Breast epithelium (tissue), 4 donors: ENCODE data around the gene CACNA2D3. TPM values are rescaled to one million over a fixed set of nuclear protein-coding genes. Genes with fewer than 3 reads are reported as not detected.
"Not testable (repeated sequence)": the region's sequence is repeated elsewhere in the genome, so short reads cannot be mapped to it uniquely, and the experiment has no call there.

Source experiments
- DNase-seq, 2 donors: peaks; one replicate each; pipeline ENCODE4 v3.0.0-alpha.2; 2019; ENCODE audit warnings: low spot score in 2 of 2
- H3K27ac ChIP-seq, 2 donors: fragments of 200-600 bp; sonication (generic) in 1 of 2; one replicate each; pipeline ENCODE4 v1.5.1; 2016 to 2019; ENCODE audit warnings: mild to moderate bottlenecking in 1 of 2
- H3K27me3 ChIP-seq, 2 donors: fragments of 200-600 bp; sonication (generic) in 1 of 2; one replicate each; pipeline versions ENCODE4 v1.5.1 to v1.6.0; 2017 to 2019; ENCODE audit warnings: control low read depth in 1 of 2, mild to moderate bottlenecking in 1 of 2
- H3K36me3 ChIP-seq: fragments of 200-600 bp; one replicate; pipeline ENCODE4 v1.5.1; 2019
- H3K4me1 ChIP-seq, 2 donors: fragments of 200-600 bp; sonication (generic); one replicate each; pipeline ENCODE4 v1.5.1; 2016 to 2019; ENCODE audit warnings: control low read depth in 1 of 2
- H3K4me3 ChIP-seq, 3 donors: fragments of 200-600 bp; sonication (generic); 1 replicate in 2 of 3; 2 replicates in 1 of 3; pipeline ENCODE4 v1.5.1; 2016 to 2019; ENCODE audit warnings: mild to moderate bottlenecking in 3 of 3, moderate library complexity in 2 of 3
- H3K9me3 ChIP-seq, 2 donors: fragments of 200-600 bp; sonication (generic) in 1 of 2; one replicate each; pipeline ENCODE4 v1.5.1; 2016 to 2019; ENCODE audit warnings: control low read depth in 1 of 2
- POLR2A ChIP-seq: fragments of 450-650 bp; IDR thresholded peaks from one replicate; pipeline ENCODE4 v1.6.1; 2016; ENCODE audit warnings: antibody characterized with exemption, mild to moderate bottlenecking, moderate library complexity
- POLR2AphosphoS5 ChIP-seq, 3 donors: sonication (generic); formaldehyde crosslinking; IDR thresholded peaks; one replicate each; pipeline ENCODE4 v1.6.1; 2017; ENCODE audit warnings: antibody characterized with exemption in 3 of 3
- intact Hi-C: fragments of 100-400 bp; cut with DNase I; formaldehyde crosslinking; loops from one replicate; pipeline ENCODE4 v1.15.1; 2023; ENCODE audit warnings: low total_unique reads
- total RNA-seq, 3 donors: library from RNA; depleted of rRNA; stranded (reverse); fragments of >200 nt; gene quantifications; one replicate each; pipeline ENCODE4 v1.1.0, GENCODE V29; 2016
- TF ChIP-seq, protein P1 (sequence below), 3 donors: fragments of 450-650 bp; IDR thresholded peaks; one replicate each; pipeline ENCODE4 v1.5.1; 2016 to 2017; ENCODE audit warnings: antibody characterized with exemption in 3 of 3, mild to moderate bottlenecking in 3 of 3, moderate library complexity in 3 of 3

The CACNA2D3 gene
- total RNA-seq, 3 donors from 2014 or later, result 0.59 to 3.4 (median 2.3) TPM

DNA sequence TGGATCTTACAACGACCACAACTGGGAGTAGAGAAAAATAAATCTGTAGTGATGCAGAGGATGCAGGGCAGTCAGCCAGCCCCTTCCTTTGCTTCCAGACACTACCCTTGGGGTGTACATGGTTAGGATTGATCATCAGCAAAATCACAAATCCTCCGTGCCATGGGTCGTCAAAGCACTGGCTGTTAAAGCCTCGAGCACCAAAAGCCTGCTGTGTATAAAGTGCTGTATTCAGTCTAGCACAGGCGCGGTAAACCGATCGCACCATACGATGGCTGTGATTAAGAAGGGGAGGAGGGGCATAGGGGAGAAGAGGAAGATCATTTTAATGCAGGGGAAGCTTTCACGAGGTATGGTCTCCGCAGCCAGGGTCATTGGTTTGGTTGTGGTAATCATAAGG, 500.3 kb downstream of the CACNA2D3 start:
- intact Hi-C loops, result no loop called here
- H3K27me3 ChIP-seq, result no peaks in the 10 kb centered on the region
- no peaks in the 10 kb centered on the region for H3K36me3 ChIP-seq
- DNase-seq, result no peak
- TF ChIP-seq, protein P1, sequence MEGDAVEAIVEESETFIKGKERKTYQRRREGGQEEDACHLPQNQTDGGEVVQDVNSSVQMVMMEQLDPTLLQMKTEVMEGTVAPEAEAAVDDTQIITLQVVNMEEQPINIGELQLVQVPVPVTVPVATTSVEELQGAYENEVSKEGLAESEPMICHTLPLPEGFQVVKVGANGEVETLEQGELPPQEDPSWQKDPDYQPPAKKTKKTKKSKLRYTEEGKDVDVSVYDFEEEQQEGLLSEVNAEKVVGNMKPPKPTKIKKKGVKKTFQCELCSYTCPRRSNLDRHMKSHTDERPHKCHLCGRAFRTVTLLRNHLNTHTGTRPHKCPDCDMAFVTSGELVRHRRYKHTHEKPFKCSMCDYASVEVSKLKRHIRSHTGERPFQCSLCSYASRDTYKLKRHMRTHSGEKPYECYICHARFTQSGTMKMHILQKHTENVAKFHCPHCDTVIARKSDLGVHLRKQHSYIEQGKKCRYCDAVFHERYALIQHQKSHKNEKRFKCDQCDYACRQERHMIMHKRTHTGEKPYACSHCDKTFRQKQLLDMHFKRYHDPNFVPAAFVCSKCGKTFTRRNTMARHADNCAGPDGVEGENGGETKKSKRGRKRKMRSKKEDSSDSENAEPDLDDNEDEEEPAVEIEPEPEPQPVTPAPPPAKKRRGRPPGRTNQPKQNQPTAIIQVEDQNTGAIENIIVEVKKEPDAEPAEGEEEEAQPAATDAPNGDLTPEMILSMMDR (IDR thresholded peaks at IDR 0.05), result no peak
- TF ChIP-seq POLR2AphosphoS5 (IDR thresholded peaks at IDR 0.05) (no peak), POLR2A (no peak)
- H3K4me1 ChIP-seq, result no peaks in the 10 kb centered on the region
- no peak overlapping the region for H3K4me3 ChIP-seq
- no peaks in the 10 kb centered on the region for H3K9me3 ChIP-seq
- no peak overlapping the region for H3K27ac ChIP-seq

- no peak for DNase-seq
- intact Hi-C loops, result no loop called here
- H3K4me1 ChIP-seq, result no peaks in the 10 kb centered on the region
- TF ChIP-seq POLR2AphosphoS5 (IDR thresholded peaks at IDR 0.05) (no peak), POLR2A (no peak)
- TF ChIP-seq, protein P1 (IDR thresholded peaks at IDR 0.05), result no peak
- no peak overlapping the region for H3K27ac ChIP-seq
- H3K9me3 ChIP-seq, result no peaks in the 10 kb centered on the region
- H3K4me3 ChIP-seq, result no peak overlapping the region
- H3K36me3 ChIP-seq, result no peaks in the 10 kb centered on the region
- H3K27me3 ChIP-seq, result no peaks in the 10 kb centered on the region
Observed at GRCh38 chr3:54625805-54626787, 503.7 kb downstream of the CACNA2D3 start.

GRCh38 chr3:54628888-54629441, 506.6 kb downstream of the CACNA2D3 start:
- Histone ChIP-seq H3K9me3 (no peaks in the 10 kb centered on the region), H3K27me3 (no peaks in the 10 kb centered on the region), H3K4me1 (peaks cover 0 to 2% of the 10 kb centered on the region in 2 donors), H3K27ac (no peak overlapping the region), H3K4me3 (no peak overlapping the region), H3K36me3 (no peaks in the 10 kb centered on the region)
- no peak for DNase-seq
- TF ChIP-seq POLR2A (no peak), POLR2AphosphoS5 (IDR thresholded peaks at IDR 0.05) (no peak)
- TF ChIP-seq, protein P1 (IDR thresholded peaks at IDR 0.05), result no peak
- intact Hi-C loops, result no loop called here

DNA sequence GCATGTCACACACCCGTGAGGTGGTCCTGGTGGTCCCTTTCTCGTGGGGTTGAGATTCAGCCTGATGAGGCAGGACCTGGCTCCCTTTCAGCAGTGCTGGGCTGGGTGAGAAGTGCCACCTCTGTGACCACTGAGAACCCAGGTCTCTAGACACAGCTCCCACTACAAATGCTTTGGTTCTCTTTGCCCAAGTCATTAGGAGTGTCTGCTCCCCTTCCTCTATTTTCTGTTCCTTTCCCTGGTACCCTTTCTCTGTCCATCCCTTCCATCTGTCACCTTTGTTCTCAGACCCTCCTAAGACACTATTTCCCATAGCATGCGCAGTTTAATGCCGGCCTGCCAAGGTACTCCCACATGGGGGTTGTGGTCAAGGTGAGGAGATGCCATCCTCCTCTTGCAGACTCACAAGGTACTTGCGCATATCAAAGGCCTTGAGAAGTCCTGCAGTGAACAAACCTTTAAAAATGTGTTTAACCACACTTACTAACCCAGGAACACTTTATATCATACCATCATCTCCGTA, 507.8 kb downstream of the CACNA2D3 start:
- Histone ChIP-seq H3K9me3 (no peaks in the 10 kb centered on the region), H3K27ac (no peak overlapping the region), H3K27me3 (no peaks in the 10 kb centered on the region), H3K36me3 (no peaks in the 10 kb centered on the region), H3K4me1 (peaks cover 0 to 2% of the 10 kb centered on the region in 2 donors), H3K4me3 (no peak overlapping the region)
- intact Hi-C loops, result no loop called here
- no peak for DNase-seq
- TF ChIP-seq POLR2A (no peak), POLR2AphosphoS5 (IDR thresholded peaks at IDR 0.05) (no peak)
- TF ChIP-seq, protein P1 (IDR thresholded peaks at IDR 0.05), result no peak

DNA sequence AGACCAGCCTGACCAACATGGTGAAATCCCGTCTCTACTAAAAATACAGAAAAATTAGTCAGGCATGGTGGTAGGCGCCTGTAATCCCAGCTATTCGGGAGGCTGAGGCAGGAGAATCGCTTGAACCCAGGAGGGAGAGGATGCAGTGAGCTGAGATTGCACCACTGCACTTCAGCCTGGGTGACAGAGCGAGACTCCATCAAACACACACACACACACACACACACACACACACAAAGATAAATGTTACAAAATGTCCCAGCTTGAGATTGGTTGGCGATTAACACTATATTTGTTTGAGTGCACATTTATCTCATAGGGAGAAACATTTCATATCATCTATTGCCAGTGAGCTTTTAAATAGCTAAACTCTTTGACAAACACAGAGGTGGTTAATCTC, 508.6 kb downstream of the CACNA2D3 start:
- H3K36me3 ChIP-seq, H3K27ac ChIP-seq, intact Hi-C loops, H3K4me1 ChIP-seq, DNase-seq, H3K27me3 ChIP-seq, H3K4me3 ChIP-seq, H3K9me3 ChIP-seq: not testable (repeated sequence)
